Thyroid gland (tissue), 4 donors: ENCODE measurements around the gene FHDC1. TPM values are rescaled to one million over a fixed set of nuclear protein-coding genes. Genes with fewer than 3 reads are reported as not detected.

Experiments used
- DNase-seq, 2 donors: peaks; one replicate each; pipeline ENCODE4 v3.0.0-alpha.2; 2019
- H3K27ac ChIP-seq, 3 donors: fragments of 200-600 bp; sonication (generic); 1 replicate in 2 of 3; 2 replicates in 1 of 3; pipeline ENCODE4 v1.5.1; 2016 to 2019; ENCODE audit warnings: mild to moderate bottlenecking in 1 of 3, moderate library complexity in 1 of 3
- H3K27me3 ChIP-seq: fragments of 200-600 bp; sonication (generic); one replicate; pipeline ENCODE4 v1.5.1; 2019
- H3K36me3 ChIP-seq, 2 donors: fragments of 200-600 bp; sonication (generic); one replicate each; pipeline ENCODE4 v1.5.1; 2016 to 2019
- H3K4me1 ChIP-seq, 2 donors: fragments of 200-600 bp; sonication (generic); one replicate each; pipeline ENCODE4 v1.5.1; 2017 to 2019
- H3K4me3 ChIP-seq, 3 donors: fragments of 200-600 bp; sonication (generic); replicated peaks in 1 of 3; 1 replicate in 2 of 3; 2 replicates in 1 of 3; pipeline ENCODE4 v1.5.1; 2016; ENCODE audit warnings: mild to moderate bottlenecking in 1 of 3
- H3K9me3 ChIP-seq: fragments of 200-600 bp; sonication (generic); one replicate; pipeline ENCODE4 v1.5.1; 2017
- POLR2A ChIP-seq, 2 donors: fragments of 450-650 bp; IDR thresholded peaks; one replicate each; pipeline ENCODE4 v1.6.1; 2017; ENCODE audit warnings: antibody characterized with exemption in 2 of 2, mild to moderate bottlenecking in 2 of 2, moderate library complexity in 1 of 2
- WGBS, 2 donors: methylation state at CpG; one replicate each; pipeline ENCODE4 v1.1.5; 2017; 5-methylcytosine and 5-hydroxymethylcytosine counted together
- intact Hi-C: fragments of 100-400 bp; cut with DNase I; formaldehyde crosslinking; loops from one replicate; pipeline ENCODE4 v1.15.1; 2023
- total RNA-seq, 4 donors: library from RNA; depleted of rRNA; stranded (reverse); fragments of >200 nt; gene quantifications; one replicate each; pipeline ENCODE4 v1.2.3, GENCODE V29; 2016
- TF ChIP-seq, protein P1 (sequence below), 6 experiments: fragments of 200-600 bp in 3 of 6; fragments of 450-650 bp in 3 of 6; sonication (generic) in 3 of 6; IDR thresholded peaks; one replicate each; pipeline ENCODE4 v1.5.1; 2016 to 2019; ENCODE audit warnings: antibody characterized with exemption in 6 of 6, mild to moderate bottlenecking in 2 of 6, inconsistent platforms in 1 of 6, moderate library complexity in 1 of 6

FHDC1 gene
- total RNA-seq, 4 donors from 2014 or later, result 12.4 to 26.2 (median 18.3) TPM

DNA sequence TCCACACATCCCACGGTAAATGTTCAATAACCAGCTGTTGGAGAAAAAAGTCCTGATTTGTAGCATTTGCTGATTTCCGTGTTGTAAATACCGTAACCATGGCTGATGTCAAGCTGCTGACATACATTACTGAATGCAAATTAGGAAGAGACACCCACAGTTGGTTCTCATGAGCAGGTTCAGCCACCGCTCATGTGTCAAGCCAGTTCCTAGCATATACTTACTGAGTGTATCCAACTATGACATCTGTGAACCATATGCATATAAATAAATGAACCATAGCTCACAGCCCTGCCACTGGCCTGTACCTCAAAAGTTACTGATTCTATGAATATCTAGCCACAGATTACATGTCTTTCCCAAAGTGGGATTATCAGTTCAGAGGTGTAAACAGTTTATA, 29.5 kb downstream of the FHDC1 start:
- DNase-seq, result no peak
- Histone ChIP-seq H3K27me3 (no peaks in the 10 kb centered on the region), H3K9me3 (no peaks in the 10 kb centered on the region), H3K4me1 (peaks cover 8 to 10% of the 10 kb centered on the region in 2 donors), H3K36me3 (peaks cover 20 to 32% of the 10 kb centered on the region in 2 donors), H3K4me3 (no peak overlapping the region), H3K27ac (no peak overlapping the region)
- 91 to 98% methylated on average over 4 of the region's 4 CpGs for WGBS, 2 donors
- no peak for TF ChIP-seq POLR2A (IDR thresholded peaks at IDR 0.05)
- TF ChIP-seq, protein P1, sequence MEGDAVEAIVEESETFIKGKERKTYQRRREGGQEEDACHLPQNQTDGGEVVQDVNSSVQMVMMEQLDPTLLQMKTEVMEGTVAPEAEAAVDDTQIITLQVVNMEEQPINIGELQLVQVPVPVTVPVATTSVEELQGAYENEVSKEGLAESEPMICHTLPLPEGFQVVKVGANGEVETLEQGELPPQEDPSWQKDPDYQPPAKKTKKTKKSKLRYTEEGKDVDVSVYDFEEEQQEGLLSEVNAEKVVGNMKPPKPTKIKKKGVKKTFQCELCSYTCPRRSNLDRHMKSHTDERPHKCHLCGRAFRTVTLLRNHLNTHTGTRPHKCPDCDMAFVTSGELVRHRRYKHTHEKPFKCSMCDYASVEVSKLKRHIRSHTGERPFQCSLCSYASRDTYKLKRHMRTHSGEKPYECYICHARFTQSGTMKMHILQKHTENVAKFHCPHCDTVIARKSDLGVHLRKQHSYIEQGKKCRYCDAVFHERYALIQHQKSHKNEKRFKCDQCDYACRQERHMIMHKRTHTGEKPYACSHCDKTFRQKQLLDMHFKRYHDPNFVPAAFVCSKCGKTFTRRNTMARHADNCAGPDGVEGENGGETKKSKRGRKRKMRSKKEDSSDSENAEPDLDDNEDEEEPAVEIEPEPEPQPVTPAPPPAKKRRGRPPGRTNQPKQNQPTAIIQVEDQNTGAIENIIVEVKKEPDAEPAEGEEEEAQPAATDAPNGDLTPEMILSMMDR (IDR thresholded peaks at IDR 0.05), result no peak
- intact Hi-C loops, result no loop called here

DNA sequence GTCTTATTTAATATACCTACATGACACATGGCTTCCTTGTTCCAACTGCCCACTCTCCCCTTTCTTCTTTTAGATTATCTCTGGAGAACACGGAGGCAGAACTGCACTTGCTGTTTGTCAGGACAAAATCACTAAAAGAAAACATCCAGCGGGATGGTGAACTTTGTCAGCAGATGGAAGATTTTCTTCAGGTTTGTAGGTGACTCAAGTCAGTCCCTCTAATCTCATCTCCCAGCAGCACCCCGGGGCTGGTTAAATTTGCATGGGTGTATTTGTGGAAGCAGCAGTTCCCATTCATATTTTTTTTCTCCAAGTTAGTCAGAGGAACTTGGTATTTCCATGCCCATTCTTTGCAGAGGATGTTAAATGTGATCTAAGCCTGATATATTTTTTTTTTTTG, 31.8 kb downstream of the FHDC1 start:
- 91% methylated on average over 3 of the region's 3 CpGs for WGBS, 2 donors
- Histone ChIP-seq H3K36me3 (peaks cover 22 to 30% of the 10 kb centered on the region in 2 donors), H3K9me3 (no peaks in the 10 kb centered on the region), H3K27ac (no peak overlapping the region), H3K27me3 (no peaks in the 10 kb centered on the region), H3K4me3 (no peak overlapping the region), H3K4me1 (peaks cover 8 to 18% of the 10 kb centered on the region in 2 donors)
- intact Hi-C loops, result no loop called here
- no peak for DNase-seq
- TF ChIP-seq, protein P1 (IDR thresholded peaks at IDR 0.05), result no peak
- no peak for TF ChIP-seq POLR2A (IDR thresholded peaks at IDR 0.05)

DNA sequence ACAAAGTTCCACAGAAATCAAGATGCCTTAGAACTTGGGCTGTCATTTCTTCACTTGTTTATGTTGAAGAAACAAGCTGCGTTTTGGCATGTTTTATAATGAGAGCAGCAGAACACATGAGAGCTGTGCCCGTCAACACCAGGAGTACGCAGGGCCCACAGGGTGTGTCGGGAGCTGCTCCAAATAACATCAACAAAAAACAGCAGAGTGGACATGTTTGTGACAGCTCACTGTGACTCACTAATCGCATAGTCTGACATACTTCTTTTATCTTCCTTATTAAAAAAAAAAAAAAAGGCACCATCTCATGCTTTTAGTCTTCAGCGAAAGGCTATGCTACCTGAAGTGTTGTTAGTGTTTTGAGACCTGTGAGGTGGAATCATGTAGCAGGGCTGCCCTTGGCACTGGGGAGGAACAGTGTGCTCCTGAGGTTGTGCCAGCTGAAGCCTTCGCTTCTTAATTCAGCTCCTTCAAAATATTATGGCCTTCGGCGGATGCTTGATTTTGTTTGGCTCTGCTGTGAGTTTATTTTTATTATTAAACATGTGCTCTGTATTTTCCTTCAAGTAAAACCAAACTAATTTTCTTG, 32.8 kb downstream of the FHDC1 start:
- H3K27ac ChIP-seq, result no peak overlapping the region
- intact Hi-C loops, result no loop called here
- no peak overlapping the region for H3K4me3 ChIP-seq
- H3K36me3 ChIP-seq, result peaks cover 22 to 26% of the 10 kb centered on the region in 2 donors
- no peaks in the 10 kb centered on the region for H3K9me3 ChIP-seq
- H3K27me3 ChIP-seq, result no peaks in the 10 kb centered on the region
- TF ChIP-seq, protein P1 (IDR thresholded peaks at IDR 0.05), result no peak
- no peak for TF ChIP-seq POLR2A (IDR thresholded peaks at IDR 0.05)
- WGBS, 2 donors, result 81 to 83% methylated on average over 9 of the region's 9 CpGs
- no peak for DNase-seq
- peaks cover 8 to 24% of the 10 kb centered on the region in 2 donors for H3K4me1 ChIP-seq

DNA sequence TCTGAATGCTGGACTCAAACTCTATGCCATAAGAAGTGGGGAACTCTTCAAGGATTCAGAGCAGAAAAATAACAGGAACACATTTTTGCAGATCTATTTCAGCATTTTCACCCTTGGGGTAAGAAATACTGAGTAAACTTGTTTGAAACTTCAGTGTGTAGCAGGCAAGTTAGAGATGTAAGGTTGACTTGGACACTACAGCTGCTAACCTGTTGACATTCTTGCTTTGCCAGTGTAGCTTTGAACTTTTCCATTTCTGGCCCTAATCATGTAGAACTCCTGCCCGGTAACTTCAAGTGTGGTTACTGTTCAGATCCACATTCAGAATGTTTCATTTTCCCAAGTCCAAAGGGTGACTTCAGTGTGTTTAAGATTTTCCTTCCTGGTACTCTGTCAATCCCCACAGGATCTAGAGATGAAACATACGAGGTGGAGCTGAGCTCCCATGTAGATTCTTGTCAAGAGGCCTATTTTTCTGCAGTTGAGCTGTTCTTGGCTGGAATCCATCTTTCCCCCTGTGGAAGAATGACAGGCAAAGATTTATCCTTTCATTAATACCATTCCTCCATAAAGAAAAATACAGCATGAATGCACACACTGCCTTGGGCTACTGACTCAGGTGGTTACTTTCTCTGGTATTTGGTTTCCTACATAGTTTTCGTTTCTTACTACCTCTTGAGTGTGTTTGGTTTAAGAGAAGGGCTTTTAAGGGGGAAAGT, 34.1 kb downstream of the FHDC1 start:
- Histone ChIP-seq H3K27ac (peak overlapping the region; percentile 7 to 63 (median 50)), H3K4me3 (no peak overlapping the region), H3K4me1 (peaks cover 8 to 24% of the 10 kb centered on the region in 2 donors), H3K9me3 (no peaks in the 10 kb centered on the region), H3K27me3 (no peaks in the 10 kb centered on the region), H3K36me3 (peaks cover 22 to 30% of the 10 kb centered on the region in 2 donors)
- intact Hi-C loops, result no loop called here
- DNase-seq, result no peak
- TF ChIP-seq, protein P1 (IDR thresholded peaks at IDR 0.05), result no peak
- no peak for TF ChIP-seq POLR2A (IDR thresholded peaks at IDR 0.05)
- 33 to 41% methylated on average over 3 of the region's 3 CpGs for WGBS, 2 donors

DNA sequence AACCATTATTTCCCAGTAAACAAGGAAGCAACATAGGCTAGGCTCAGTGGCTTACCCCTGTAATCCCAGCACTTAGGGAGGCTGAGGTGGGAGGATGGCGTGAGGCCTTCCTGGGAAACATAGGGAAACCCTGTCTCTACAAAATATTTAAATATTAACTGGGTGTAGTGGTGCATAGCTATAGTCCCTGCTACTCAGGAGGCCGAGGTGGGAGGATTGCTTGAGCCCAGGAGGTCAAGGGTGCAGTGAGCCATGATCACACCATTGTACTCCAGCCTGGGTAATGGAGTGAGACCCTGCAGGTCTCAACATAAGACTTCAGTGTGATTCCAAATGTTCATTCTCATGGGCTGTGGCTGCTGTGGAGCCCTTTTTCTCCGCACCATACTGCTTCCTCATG, 34.9 kb downstream of the FHDC1 start:
- Histone ChIP-seq H3K4me3 (no peak overlapping the region), H3K9me3 (no peaks in the 10 kb centered on the region), H3K27ac (peak overlapping the region; percentile 7 to 43 (median 36)), H3K27me3 (no peaks in the 10 kb centered on the region), H3K36me3 (peaks cover 21 to 29% of the 10 kb centered on the region in 2 donors), H3K4me1 (peaks cover 8 to 24% of the 10 kb centered on the region in 2 donors)
- no peak for DNase-seq
- WGBS, 2 donors, result 89 to 94% methylated on average over 3 of the region's 3 CpGs
- TF ChIP-seq POLR2A (IDR thresholded peaks at IDR 0.05), result no peak
- TF ChIP-seq, protein P1 (IDR thresholded peaks at IDR 0.05), result no peak
- intact Hi-C loops, result no loop called here
